Neural cell (in vitro differentiated cells): ENCODE measurements around the gene GPR161. TPM values are rescaled to one million over a fixed set of nuclear protein-coding genes. Genes with fewer than 3 reads are reported as not detected.

ENCODE experiments used
- H2AFZ ChIP-seq: fragments of 200-600, 300-800 bp; sonication (generic), shearing (Covaris generic); 2 replicates; pipeline ENCODE4 v1.6.0; 2014; ENCODE audit warnings: low read depth, mild to moderate bottlenecking, antibody characterized with exemption, low read length, moderate library complexity
- H3F3A ChIP-seq: fragments of 200-600 bp; shearing (Covaris generic); 2 replicates; pipeline ENCODE4 v1.6.1; 2016; ENCODE audit warnings: mild to moderate bottlenecking, moderate library complexity, mixed read lengths, antibody characterized with exemption, low read length; ENCODE audit not compliant: insufficient read depth, poor library complexity, severe bottlenecking
- H3K27ac ChIP-seq: fragments of 200-600, 300-800 bp; sonication (generic), shearing (Covaris generic); 2 replicates; pipeline ENCODE4 v1.5.1; 2014; ENCODE audit warnings: mild to moderate bottlenecking, low read length, moderate library complexity
- H3K27me3 ChIP-seq: fragments of 300-800, 200-600 bp; sonication (generic), shearing (Covaris generic); 2 replicates; pipeline ENCODE4 v1.6.0; 2014; ENCODE audit warnings: mild to moderate bottlenecking, low read depth, low read length, moderate library complexity; ENCODE audit not compliant: insufficient read depth
- H3K36me3 ChIP-seq: fragments of 300-800, 200-600 bp; sonication (generic), shearing (Covaris generic); 2 replicates; pipeline ENCODE4 v1.5.1; 2014; ENCODE audit warnings: mild to moderate bottlenecking, antibody characterized with exemption, low read length, moderate library complexity; ENCODE audit not compliant: insufficient read depth
- H3K4me2 ChIP-seq: fragments of 300-800, 200-600 bp; sonication (generic), shearing (Covaris generic); 2 replicates; pipeline ENCODE4 v1.6.0; 2014; ENCODE audit warnings: mild to moderate bottlenecking, low read length
- H3K4me3 ChIP-seq: fragments of 300-800, 200-600 bp; sonication (generic), shearing (Covaris generic); 2 replicates; pipeline ENCODE4 v1.5.1; 2014; ENCODE audit warnings: mild to moderate bottlenecking, low read length, moderate library complexity
- H3K79me2 ChIP-seq: fragments of 200-600 bp; shearing (Covaris generic); replicated peaks from 2 replicates; pipeline ENCODE4 v1.6.0; 2014; ENCODE audit warnings: mild to moderate bottlenecking, low read length, moderate library complexity; ENCODE audit not compliant: insufficient read depth
- H3K9ac ChIP-seq: fragments of 300-800, 200-600 bp; sonication (generic), shearing (Covaris generic); 2 replicates; pipeline ENCODE4 v1.6.1; 2016; ENCODE audit warnings: mild to moderate bottlenecking, low read length, mixed read lengths
- H3K9me2 ChIP-seq: fragments of 200-600 bp; shearing (Covaris generic); 2 replicates; pipeline ENCODE4 v1.6.1; 2016; ENCODE audit warnings: mild to moderate bottlenecking, low read length, mixed read lengths; ENCODE audit not compliant: insufficient read depth
- H3K9me3 ChIP-seq: fragments of 200-600, 300-800 bp; sonication (generic), shearing (Covaris generic); 2 replicates; pipeline ENCODE4 v1.6.1; 2016; ENCODE audit warnings: mild to moderate bottlenecking, mixed run types, low read length, moderate library complexity, mixed read lengths
- H4K20me1 ChIP-seq: fragments of 200-600 bp; shearing (Covaris generic); 2 replicates; pipeline ENCODE4 v1.6.1; 2016; ENCODE audit warnings: mild to moderate bottlenecking, mixed run types; ENCODE audit not compliant: insufficient read depth
- CTCF ChIP-seq: fragments of 450-650 bp; IDR thresholded peaks from 2 replicates; pipeline ENCODE4 v1.5.1; 2014; ENCODE audit warnings: antibody characterized with exemption, mild to moderate bottlenecking, moderate library complexity; ENCODE audit not compliant: poor library complexity, severe bottlenecking
- EP300 ChIP-seq: fragments of 450-650 bp; conservative IDR thresholded peaks from 2 replicates; pipeline ENCODE4 v1.6.1; 2014; ENCODE audit warnings: antibody characterized with exemption, mild to moderate bottlenecking, moderate library complexity; ENCODE audit not compliant: poor library complexity, severe bottlenecking
- EZH2 ChIP-seq: fragments of 200-600, 300-800 bp; shearing (Covaris generic), sonication (generic); IDR thresholded peaks from 2 replicates; pipeline ENCODE4 v1.6.1; 2014; ENCODE audit warnings: antibody characterized with exemption, low read length, borderline replicate concordance, mild to moderate bottlenecking; ENCODE audit not compliant: insufficient read depth, poor library complexity, severe bottlenecking
- RAD21 ChIP-seq: fragments of 450-650 bp; conservative IDR thresholded peaks from 2 replicates; pipeline ENCODE4 v1.6.1; 2014; ENCODE audit warnings: antibody characterized with exemption, mild to moderate bottlenecking, moderate library complexity
- SMC3 ChIP-seq: fragments of 450-650 bp; conservative IDR thresholded peaks from 2 replicates; pipeline ENCODE4 v1.6.1; 2014; ENCODE audit warnings: antibody characterized with exemption, mild to moderate bottlenecking, moderate library complexity; ENCODE audit not compliant: poor library complexity
- TAF1 ChIP-seq: IDR thresholded peaks from 2 replicates; pipeline ENCODE4 v1.6.1; 2012; ENCODE audit warnings: low read depth
- polyA plus RNA-seq: library from polyadenylated mRNA; depleted of rRNA; stranded (reverse); fragments of >200 nt; gene quantifications from 2 replicates; pipeline ENCODE4 v1.2.3, GENCODE V29; 2014
- TF ChIP-seq, protein P1 (sequence below): IDR thresholded peaks from 2 replicates; pipeline ENCODE4 v1.6.1; 2012; ENCODE audit warnings: borderline replicate concordance

The GPR161 gene
- polyA plus RNA-seq, 1 donor from 2014 or later = 39.0 TPM

GRCh38 chr1:168089326-168089978 is 47.3 kb downstream of the GPR161 start:
- Histone ChIP-seq H3K79me2 (no peaks in the 10 kb centered on the region), H3K27me3 (no peaks in the 10 kb centered on the region), H3K36me3 (no peaks in the 10 kb centered on the region), H3K4me3 (no peak overlapping the region), H3K4me2 (no peak overlapping the region), H4K20me1 (no peaks in the 10 kb centered on the region), H3K9ac (no peak overlapping the region), H3F3A (no peaks in the 10 kb centered on the region), H3K9me2 (no peaks in the 10 kb centered on the region), H3K9me3 (no peaks in the 10 kb centered on the region), H2AFZ (no peak overlapping the region), H3K27ac (no peak overlapping the region)
- TF ChIP-seq TAF1 = no peak

- no peaks in the 10 kb centered on the region for H3K36me3 ChIP-seq
- H2AFZ ChIP-seq = no peak overlapping the region
- no peaks in the 10 kb centered on the region for H3K79me2 ChIP-seq
- no peaks in the 10 kb centered on the region for H3K27me3 ChIP-seq
- no peak overlapping the region for H3K27ac ChIP-seq
- H3K4me3 ChIP-seq = no peak overlapping the region
- no peaks in the 10 kb centered on the region for H3K9me3 ChIP-seq
- no peaks in the 10 kb centered on the region for H3F3A ChIP-seq
- H3K4me2 ChIP-seq = no peak overlapping the region
- no peaks in the 10 kb centered on the region for H4K20me1 ChIP-seq
- no peak overlapping the region for H3K9ac ChIP-seq
- TF ChIP-seq CTCF = no peak
- TF ChIP-seq SMC3 = no peak
- TF ChIP-seq EZH2 = no peak
- TF ChIP-seq, protein P1, sequence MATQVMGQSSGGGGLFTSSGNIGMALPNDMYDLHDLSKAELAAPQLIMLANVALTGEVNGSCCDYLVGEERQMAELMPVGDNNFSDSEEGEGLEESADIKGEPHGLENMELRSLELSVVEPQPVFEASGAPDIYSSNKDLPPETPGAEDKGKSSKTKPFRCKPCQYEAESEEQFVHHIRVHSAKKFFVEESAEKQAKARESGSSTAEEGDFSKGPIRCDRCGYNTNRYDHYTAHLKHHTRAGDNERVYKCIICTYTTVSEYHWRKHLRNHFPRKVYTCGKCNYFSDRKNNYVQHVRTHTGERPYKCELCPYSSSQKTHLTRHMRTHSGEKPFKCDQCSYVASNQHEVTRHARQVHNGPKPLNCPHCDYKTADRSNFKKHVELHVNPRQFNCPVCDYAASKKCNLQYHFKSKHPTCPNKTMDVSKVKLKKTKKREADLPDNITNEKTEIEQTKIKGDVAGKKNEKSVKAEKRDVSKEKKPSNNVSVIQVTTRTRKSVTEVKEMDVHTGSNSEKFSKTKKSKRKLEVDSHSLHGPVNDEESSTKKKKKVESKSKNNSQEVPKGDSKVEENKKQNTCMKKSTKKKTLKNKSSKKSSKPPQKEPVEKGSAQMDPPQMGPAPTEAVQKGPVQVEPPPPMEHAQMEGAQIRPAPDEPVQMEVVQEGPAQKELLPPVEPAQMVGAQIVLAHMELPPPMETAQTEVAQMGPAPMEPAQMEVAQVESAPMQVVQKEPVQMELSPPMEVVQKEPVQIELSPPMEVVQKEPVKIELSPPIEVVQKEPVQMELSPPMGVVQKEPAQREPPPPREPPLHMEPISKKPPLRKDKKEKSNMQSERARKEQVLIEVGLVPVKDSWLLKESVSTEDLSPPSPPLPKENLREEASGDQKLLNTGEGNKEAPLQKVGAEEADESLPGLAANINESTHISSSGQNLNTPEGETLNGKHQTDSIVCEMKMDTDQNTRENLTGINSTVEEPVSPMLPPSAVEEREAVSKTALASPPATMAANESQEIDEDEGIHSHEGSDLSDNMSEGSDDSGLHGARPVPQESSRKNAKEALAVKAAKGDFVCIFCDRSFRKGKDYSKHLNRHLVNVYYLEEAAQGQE = no peak
- no peak for TF ChIP-seq EP300
- TF ChIP-seq TAF1 = no peak
- no peak for TF ChIP-seq RAD21
- no peaks in the 10 kb centered on the region for H3K9me2 ChIP-seq
These were observed 48.0 kb downstream of the GPR161 start for GRCh38 chr1:168088511-168089325.
